ENCODE results near the gene GP1BA.

GP1BA gene

DNA sequence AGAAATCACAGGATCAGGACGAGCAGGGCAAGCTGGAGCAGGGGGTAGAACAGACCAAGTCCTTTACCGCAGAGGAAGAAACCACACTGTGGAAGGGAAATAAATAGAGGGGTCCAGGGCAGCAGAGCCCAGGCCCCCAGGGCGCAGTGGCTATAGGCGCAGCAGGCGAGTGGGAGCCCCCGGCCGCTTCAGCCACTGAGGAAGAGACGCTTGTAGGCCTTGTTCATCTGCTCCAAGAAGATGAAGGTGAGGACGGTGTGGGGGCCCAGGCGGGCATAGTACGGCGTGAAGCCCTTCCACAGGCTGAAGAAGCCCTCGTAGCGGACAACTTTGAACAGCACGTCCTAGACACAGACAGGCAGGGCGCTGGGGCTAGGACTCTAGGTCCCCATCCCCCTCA is 5.5 kb downstream of the GP1BA start:
- peaks cover 36 to 43% of the 10 kb centered on the region in 2 donors for H3K4me1 ChIP-seq (ENCODE audit: control insufficient read depth in 1 of 2, insufficient read depth in 2 of 2, low read length in 2 of 2)
- peaks cover 17 to 29% of the 10 kb centered on the region in 2 donors for H3K36me3 ChIP-seq (ENCODE audit: control insufficient read depth in 1 of 2, insufficient read depth in 2 of 2, low read length in 2 of 2)
- H3K9me3 ChIP-seq (ENCODE audit: control insufficient read depth in 1 of 2, low read length in 2 of 2), result no peaks in the 10 kb centered on the region
- no peaks in the 10 kb centered on the region for H3K27me3 ChIP-seq (ENCODE audit: control insufficient read depth in 1 of 2, insufficient read depth in 2 of 2, low read length in 2 of 2)
- no peak overlapping the region for H3K27ac ChIP-seq (ENCODE audit: low read depth, low read length)
- no peak overlapping the region for H3K9ac ChIP-seq (ENCODE audit: low read depth in 1 of 2, low read length in 2 of 2)
- H3K4me3 ChIP-seq (ENCODE audit: low read depth in 1 of 2, low read length in 2 of 2), result no peak overlapping the region

DNA sequence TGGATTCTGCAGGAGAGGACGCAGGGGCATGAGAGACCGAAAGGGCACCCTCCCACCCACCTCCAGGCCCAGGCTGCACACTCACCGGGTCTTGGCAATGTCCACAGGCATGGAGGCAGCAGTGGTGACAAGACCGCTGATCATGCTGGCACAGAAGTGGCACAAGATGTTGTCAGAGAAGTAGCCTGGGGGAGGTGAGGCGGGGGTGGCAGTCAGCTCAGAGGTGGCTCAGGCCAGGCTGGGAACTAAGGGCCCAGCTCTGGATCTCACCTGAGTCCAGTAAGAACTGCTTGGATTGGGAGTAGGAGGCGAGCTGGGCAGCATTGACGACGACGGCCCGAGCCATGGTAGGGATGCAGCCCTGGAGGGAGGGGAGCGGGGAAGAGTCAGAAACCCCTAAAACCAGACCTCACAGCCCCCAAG is 6.0 kb downstream of the GP1BA start:
- no peak overlapping the region for H3K27ac ChIP-seq (ENCODE audit: low read depth, low read length)
- peak overlapping the region in 1 of 2 donors; percentile 93 for H3K4me3 ChIP-seq (ENCODE audit: low read depth in 1 of 2, low read length in 2 of 2)

DNA sequence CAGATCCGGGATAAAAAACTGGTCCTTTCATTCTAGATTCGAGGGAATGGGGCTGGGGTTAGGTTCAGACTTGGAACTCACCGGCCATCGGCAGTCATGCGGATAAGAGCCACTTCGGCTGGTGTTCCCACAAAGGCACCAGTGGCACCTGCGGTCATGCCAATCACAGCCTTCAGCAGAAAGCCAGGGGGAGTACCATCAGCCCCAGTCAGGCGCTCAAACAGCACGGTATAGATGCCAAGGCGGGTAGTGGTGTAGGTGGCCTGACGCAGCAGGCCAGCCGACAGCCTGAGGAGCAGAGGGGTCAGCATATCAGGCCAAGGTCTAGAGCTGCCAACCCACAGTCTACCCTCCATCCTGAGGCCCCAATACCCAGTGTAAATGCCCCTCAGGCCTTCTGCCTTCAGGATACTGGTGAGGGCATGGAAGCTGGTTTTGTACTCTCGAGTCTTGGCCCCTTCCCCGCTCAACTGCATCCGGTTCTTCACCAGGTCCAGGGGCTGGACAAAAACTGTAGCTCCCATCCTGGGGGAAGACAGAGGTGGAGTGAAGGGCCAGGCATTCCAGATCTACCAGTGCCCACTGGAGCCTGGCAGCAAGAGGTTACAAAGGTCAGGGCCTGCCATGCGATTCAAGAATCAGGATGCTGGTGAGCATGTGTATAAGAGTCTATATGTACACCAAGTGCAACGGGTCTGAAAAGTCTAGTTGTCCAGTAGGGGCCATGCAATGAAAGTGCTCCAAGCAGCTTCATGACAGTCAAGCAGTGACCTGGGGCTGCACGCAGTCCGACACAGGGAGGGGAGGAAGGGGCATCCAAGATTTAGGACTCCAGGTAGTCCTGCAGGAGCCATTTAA is 6.8 kb downstream of the GP1BA start:
- Histone ChIP-seq H3K27ac (ENCODE audit: low read depth, low read length) (peak overlapping the region; percentile 88), H3K9me3 (ENCODE audit: control insufficient read depth in 1 of 2, low read length in 2 of 2) (no peaks in the 10 kb centered on the region), H3K4me1 (ENCODE audit: control insufficient read depth in 1 of 2, insufficient read depth in 2 of 2, low read length in 2 of 2) (peaks cover 45 to 54% of the 10 kb centered on the region in 2 donors), H3K27me3 (ENCODE audit: control insufficient read depth in 1 of 2, insufficient read depth in 2 of 2, low read length in 2 of 2) (no peaks in the 10 kb centered on the region), H3K4me3 (ENCODE audit: low read depth in 1 of 2, low read length in 2 of 2) (peak overlapping the region; percentile 93 to 95), H3K36me3 (ENCODE audit: control insufficient read depth in 1 of 2, insufficient read depth in 2 of 2, low read length in 2 of 2) (peaks cover 28 to 43% of the 10 kb centered on the region in 2 donors), H3K9ac (ENCODE audit: low read depth in 1 of 2, low read length in 2 of 2) (peak overlapping the region; percentile 91 to 92)

More for the DNA sequence above, 6.0 kb downstream of the GP1BA start:
- H3K36me3 ChIP-seq (ENCODE audit: control insufficient read depth in 1 of 2, insufficient read depth in 2 of 2, low read length in 2 of 2), result peaks cover 22 to 34% of the 10 kb centered on the region in 2 donors
- H3K4me1 ChIP-seq (ENCODE audit: control insufficient read depth in 1 of 2, insufficient read depth in 2 of 2, low read length in 2 of 2), result peaks cover 41 to 48% of the 10 kb centered on the region in 2 donors
- H3K9me3 ChIP-seq (ENCODE audit: control insufficient read depth in 1 of 2, low read length in 2 of 2), result no peaks in the 10 kb centered on the region
- no peaks in the 10 kb centered on the region for H3K27me3 ChIP-seq (ENCODE audit: control insufficient read depth in 1 of 2, insufficient read depth in 2 of 2, low read length in 2 of 2)
- peak overlapping the region in 1 of 2 donors; percentile 91 for H3K9ac ChIP-seq (ENCODE audit: low read depth in 1 of 2, low read length in 2 of 2)

DNA sequence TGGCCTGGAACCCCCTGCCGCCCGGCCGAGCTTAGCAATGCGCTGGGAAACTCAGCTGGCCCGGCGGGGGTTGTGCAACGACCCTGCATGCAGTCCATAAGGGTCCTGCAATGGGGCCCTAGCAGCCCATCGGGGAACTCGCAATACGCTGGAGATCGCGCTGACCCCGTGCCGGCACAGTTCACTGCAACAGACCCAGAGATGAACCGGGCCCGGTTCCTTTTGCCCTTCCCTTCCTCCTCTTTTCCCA is 7.4 kb downstream of the GP1BA start:
- Histone ChIP-seq H3K27me3 (ENCODE audit: control insufficient read depth in 1 of 2, insufficient read depth in 2 of 2, low read length in 2 of 2) (no peaks in the 10 kb centered on the region), H3K27ac (ENCODE audit: low read depth, low read length) (peak overlapping the region; percentile 88), H3K36me3 (ENCODE audit: control insufficient read depth in 1 of 2, insufficient read depth in 2 of 2, low read length in 2 of 2) (peaks cover 32 to 48% of the 10 kb centered on the region in 2 donors), H3K9me3 (ENCODE audit: control insufficient read depth in 1 of 2, low read length in 2 of 2) (no peaks in the 10 kb centered on the region), H3K4me1 (ENCODE audit: control insufficient read depth in 1 of 2, insufficient read depth in 2 of 2, low read length in 2 of 2) (peaks cover 45 to 54% of the 10 kb centered on the region in 2 donors), H3K4me3 (ENCODE audit: low read depth in 1 of 2, low read length in 2 of 2) (peak overlapping the region; percentile 93 to 95), H3K9ac (ENCODE audit: low read depth in 1 of 2, low read length in 2 of 2) (peak overlapping the region; percentile 91 to 92)

DNA sequence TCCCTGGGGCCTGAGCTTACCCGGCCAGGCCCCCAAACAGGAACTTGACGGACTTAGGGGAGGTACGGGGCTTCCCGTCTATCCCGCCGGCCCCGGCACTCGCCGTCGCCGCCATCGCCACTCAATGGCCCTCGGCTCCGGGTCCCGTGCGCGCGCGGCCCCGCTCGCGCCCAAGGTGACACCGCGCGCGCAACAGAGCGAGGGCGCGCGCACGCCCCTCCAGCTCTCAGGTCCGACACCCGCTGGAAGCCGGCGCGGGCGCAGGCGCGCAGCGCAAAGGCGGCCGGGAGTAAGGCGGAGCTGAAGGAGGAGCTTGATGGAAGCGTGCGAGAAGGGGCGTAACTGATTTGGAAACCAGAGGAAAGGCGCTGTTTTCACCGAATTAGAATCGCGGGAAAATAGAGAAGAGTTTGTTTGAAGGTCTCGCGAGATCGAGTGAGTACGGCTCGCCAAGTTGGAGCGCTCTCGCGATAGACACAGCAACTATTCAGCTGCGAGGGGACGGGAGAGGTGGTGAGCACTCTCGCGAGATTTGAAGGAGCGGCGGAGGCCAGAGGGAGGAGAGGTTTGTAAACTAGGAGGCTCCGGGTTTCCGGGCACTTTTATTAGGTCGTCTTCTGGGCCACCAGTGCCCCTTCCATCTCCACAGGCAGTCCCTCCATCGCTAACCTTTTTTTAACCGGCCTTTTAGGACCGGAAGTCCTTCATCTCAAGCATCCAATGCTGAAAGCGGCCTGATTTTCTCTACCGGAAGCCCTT is 7.9 kb downstream of the GP1BA start, which contains the start of the genes RNF167 and SLC25A11:
Gene RNF167 (plus strand): TSS at position 473 of the 759 bp plus-strand sequence. CDS start 642 bp downstream, outside the sequence.
Gene SLC25A11 (minus strand): TSS at position 251 of the 759 bp plus-strand sequence. CDS start 136 bp downstream, at position 115.
- Histone ChIP-seq H3K4me1 (ENCODE audit: control insufficient read depth in 1 of 2, insufficient read depth in 2 of 2, low read length in 2 of 2) (peaks cover 48 to 57% of the 10 kb centered on the region in 2 donors), H3K9ac (ENCODE audit: low read depth in 1 of 2, low read length in 2 of 2) (peak within 1 kb of the TSS; percentile 91 to 92), H3K27ac (ENCODE audit: low read depth, low read length) (peak within 1 kb of the TSS; percentile 88), H3K4me3 (ENCODE audit: low read depth in 1 of 2, low read length in 2 of 2) (peak within 1 kb of the TSS; percentile 93 to 95), H3K27me3 (ENCODE audit: control insufficient read depth in 1 of 2, insufficient read depth in 2 of 2, low read length in 2 of 2) (no peaks in the 10 kb centered on the region), H3K9me3 (ENCODE audit: control insufficient read depth in 1 of 2, low read length in 2 of 2) (no peaks in the 10 kb centered on the region), H3K36me3 (ENCODE audit: control insufficient read depth in 1 of 2, insufficient read depth in 2 of 2, low read length in 2 of 2) (peaks cover 36 to 53% of the 10 kb centered on the region in 2 donors)

DNA sequence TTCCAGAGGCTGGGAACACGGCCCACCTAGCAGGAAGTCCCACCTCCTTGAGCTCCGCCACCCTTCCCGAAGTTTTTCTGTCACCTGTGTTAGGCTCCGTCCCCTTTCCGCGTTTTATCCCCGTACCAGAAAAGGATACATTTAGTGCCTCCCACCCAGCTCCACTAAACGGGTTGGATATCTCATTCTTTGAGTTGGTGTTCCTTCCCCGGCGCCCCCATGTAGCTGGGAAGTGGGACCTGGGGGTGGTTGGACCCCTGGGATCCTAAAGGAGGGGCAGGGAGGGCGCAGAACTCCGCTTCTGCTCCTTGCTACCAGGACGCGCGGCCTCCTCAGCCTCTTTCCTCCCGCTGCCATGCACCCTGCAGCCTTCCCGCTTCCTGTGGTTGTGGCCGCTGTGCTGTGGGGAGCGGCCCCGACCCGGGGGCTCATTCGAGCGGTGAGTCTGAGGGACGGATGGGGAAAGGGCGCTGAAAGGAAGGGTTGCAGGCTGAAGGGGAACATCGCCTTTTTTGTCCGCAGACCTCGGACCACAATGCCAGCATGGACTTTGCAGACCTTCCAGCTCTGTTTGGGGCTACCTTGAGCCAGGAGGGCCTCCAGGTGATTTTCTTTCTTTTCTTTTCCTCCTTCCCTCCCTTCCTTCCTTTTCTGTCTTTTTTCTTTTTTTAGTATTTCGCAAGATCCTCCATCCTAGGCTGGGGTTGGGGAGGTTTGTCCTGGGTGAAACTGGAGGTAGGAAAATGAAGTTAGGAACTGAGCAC is 8.7 kb downstream of the GP1BA start:
- Histone ChIP-seq H3K4me1 (ENCODE audit: control insufficient read depth in 1 of 2, insufficient read depth in 2 of 2, low read length in 2 of 2) (peaks cover 56 to 65% of the 10 kb centered on the region in 2 donors), H3K4me3 (ENCODE audit: low read depth in 1 of 2, low read length in 2 of 2) (peak overlapping the region; percentile 93 to 95), H3K9me3 (ENCODE audit: control insufficient read depth in 1 of 2, low read length in 2 of 2) (no peaks in the 10 kb centered on the region), H3K27ac (ENCODE audit: low read depth, low read length) (peak overlapping the region; percentile 88), H3K9ac (ENCODE audit: low read depth in 1 of 2, low read length in 2 of 2) (peak overlapping the region; percentile 89 to 91), H3K36me3 (ENCODE audit: control insufficient read depth in 1 of 2, insufficient read depth in 2 of 2, low read length in 2 of 2) (peaks cover 36 to 58% of the 10 kb centered on the region in 2 donors), H3K27me3 (ENCODE audit: control insufficient read depth in 1 of 2, insufficient read depth in 2 of 2, low read length in 2 of 2) (no peaks in the 10 kb centered on the region)

DNA sequence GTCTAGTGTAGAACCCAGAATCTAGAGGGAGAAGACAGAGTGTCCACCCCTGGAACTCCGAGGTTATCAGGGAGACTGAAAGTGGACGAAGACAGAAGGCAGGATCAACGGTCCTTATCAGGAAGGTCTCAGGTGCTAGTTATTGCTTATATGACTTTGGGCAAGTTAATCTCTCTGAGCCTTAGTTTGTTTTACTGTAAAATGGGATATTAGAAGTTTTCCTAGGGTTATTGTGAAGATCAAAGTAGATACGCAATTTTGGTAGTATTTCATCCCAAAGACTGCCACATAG is 9.2 kb downstream of the GP1BA start:
- Histone ChIP-seq H3K27me3 (ENCODE audit: control insufficient read depth in 1 of 2, insufficient read depth in 2 of 2, low read length in 2 of 2) (no peaks in the 10 kb centered on the region), H3K9ac (ENCODE audit: low read depth in 1 of 2, low read length in 2 of 2) (peak overlapping the region; percentile 89 to 91), H3K27ac (ENCODE audit: low read depth, low read length) (no peak overlapping the region), H3K36me3 (ENCODE audit: control insufficient read depth in 1 of 2, insufficient read depth in 2 of 2, low read length in 2 of 2) (peaks cover 36 to 61% of the 10 kb centered on the region in 2 donors), H3K9me3 (ENCODE audit: control insufficient read depth in 1 of 2, low read length in 2 of 2) (no peaks in the 10 kb centered on the region), H3K4me3 (ENCODE audit: low read depth in 1 of 2, low read length in 2 of 2) (peak overlapping the region; percentile 93 to 95), H3K4me1 (ENCODE audit: control insufficient read depth in 1 of 2, insufficient read depth in 2 of 2, low read length in 2 of 2) (peaks cover 59 to 70% of the 10 kb centered on the region in 2 donors)

DNA sequence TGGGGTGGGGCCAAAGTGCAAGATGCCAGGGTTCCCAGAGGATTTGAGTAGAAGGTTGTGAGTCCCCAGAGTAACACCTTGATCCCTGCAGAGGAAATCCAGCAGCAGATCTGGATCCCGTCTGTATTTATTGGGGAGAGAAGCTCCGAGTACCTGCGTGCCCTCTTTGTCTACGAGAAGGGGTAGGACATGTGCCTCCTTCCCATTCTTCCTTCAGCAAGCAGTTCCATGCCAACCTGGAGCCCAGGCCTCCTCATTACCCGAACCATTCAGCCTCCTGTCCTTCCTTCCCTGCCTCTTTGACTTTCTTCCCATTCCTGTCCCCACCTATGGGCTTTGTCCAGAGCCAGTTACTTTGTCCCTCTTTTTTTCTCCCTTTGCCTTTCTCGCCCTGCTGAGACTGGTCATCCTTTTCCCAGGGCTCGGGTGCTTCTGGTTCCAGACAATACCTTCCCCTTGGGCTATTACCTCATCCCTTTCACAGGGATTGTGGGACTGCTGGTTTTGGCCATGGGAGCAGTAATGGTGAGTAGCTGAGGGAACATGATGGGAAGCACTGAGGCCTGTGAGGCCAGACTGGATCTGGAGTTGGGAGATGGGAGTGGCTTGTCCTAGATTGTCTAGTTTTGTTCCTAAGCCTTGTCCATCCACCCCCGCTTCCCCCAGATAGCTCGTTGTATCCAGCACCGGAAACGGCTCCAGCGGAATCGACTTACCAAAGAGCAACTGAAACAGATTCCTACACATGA is 10.9 kb downstream of the GP1BA start:
- Histone ChIP-seq H3K4me3 (ENCODE audit: low read depth in 1 of 2, low read length in 2 of 2) (no peak overlapping the region), H3K36me3 (ENCODE audit: control insufficient read depth in 1 of 2, insufficient read depth in 2 of 2, low read length in 2 of 2) (peaks cover 26 to 48% of the 10 kb centered on the region in 2 donors), H3K9ac (ENCODE audit: low read depth in 1 of 2, low read length in 2 of 2) (no peak overlapping the region), H3K4me1 (ENCODE audit: control insufficient read depth in 1 of 2, insufficient read depth in 2 of 2, low read length in 2 of 2) (peaks cover 64 to 78% of the 10 kb centered on the region in 2 donors), H3K9me3 (ENCODE audit: control insufficient read depth in 1 of 2, low read length in 2 of 2) (no peaks in the 10 kb centered on the region), H3K27me3 (ENCODE audit: control insufficient read depth in 1 of 2, insufficient read depth in 2 of 2, low read length in 2 of 2) (no peaks in the 10 kb centered on the region), H3K27ac (ENCODE audit: low read depth, low read length) (no peak overlapping the region)

DNA sequence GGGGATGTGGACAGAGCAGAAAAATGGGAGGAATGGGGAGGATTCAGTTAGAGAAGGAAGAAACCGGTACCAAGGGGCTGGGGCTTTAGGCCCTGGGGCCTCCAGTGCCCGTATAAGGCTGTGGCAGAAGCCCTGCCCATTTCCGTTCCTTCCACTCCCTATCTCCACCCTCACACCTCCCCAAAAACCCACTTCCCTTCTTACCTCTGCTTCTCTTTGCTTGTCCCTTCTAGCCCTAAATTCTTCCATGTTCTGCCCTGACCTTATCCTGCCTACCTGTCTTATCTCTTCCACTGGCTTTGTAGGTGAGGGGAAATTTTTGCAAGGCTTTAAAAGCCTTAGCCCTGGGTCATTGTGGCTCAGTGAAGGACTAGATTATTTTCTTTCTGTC is 12.1 kb downstream of the GP1BA start:
- peaks cover 25 to 41% of the 10 kb centered on the region in 2 donors for H3K36me3 ChIP-seq (ENCODE audit: control insufficient read depth in 1 of 2, insufficient read depth in 2 of 2, low read length in 2 of 2)
- peak overlapping the region; percentile 49 for H3K27ac ChIP-seq (ENCODE audit: low read depth, low read length)
- no peaks in the 10 kb centered on the region for H3K9me3 ChIP-seq (ENCODE audit: control insufficient read depth in 1 of 2, low read length in 2 of 2)
- H3K27me3 ChIP-seq (ENCODE audit: control insufficient read depth in 1 of 2, insufficient read depth in 2 of 2, low read length in 2 of 2), result no peaks in the 10 kb centered on the region
- peak overlapping the region; percentile 18 to 34 for H3K4me3 ChIP-seq (ENCODE audit: low read depth in 1 of 2, low read length in 2 of 2)
- H3K9ac ChIP-seq (ENCODE audit: low read depth in 1 of 2, low read length in 2 of 2), result no peak overlapping the region
- peaks cover 53 to 67% of the 10 kb centered on the region in 2 donors for H3K4me1 ChIP-seq (ENCODE audit: control insufficient read depth in 1 of 2, insufficient read depth in 2 of 2, low read length in 2 of 2)

All from duodenal mucosa (tissue), 2 donors.